Hematopoietic multipotent progenitor cell treated with erythropoietin and hydrocortisone succinate and interleukin-3 and kit ligand, for 8 days (in vitro differentiated cells): ENCODE data around the gene CSH2.
"Not testable (repeated sequence)": the region's sequence is repeated elsewhere in the genome, so short reads cannot be mapped to it uniquely, and the experiment has no call there.

Source experiments
- DNase-seq: peaks from one replicate; pipeline ENCODE4 v3.0.0-alpha.2; 2015

Gene CSH2

DNA sequence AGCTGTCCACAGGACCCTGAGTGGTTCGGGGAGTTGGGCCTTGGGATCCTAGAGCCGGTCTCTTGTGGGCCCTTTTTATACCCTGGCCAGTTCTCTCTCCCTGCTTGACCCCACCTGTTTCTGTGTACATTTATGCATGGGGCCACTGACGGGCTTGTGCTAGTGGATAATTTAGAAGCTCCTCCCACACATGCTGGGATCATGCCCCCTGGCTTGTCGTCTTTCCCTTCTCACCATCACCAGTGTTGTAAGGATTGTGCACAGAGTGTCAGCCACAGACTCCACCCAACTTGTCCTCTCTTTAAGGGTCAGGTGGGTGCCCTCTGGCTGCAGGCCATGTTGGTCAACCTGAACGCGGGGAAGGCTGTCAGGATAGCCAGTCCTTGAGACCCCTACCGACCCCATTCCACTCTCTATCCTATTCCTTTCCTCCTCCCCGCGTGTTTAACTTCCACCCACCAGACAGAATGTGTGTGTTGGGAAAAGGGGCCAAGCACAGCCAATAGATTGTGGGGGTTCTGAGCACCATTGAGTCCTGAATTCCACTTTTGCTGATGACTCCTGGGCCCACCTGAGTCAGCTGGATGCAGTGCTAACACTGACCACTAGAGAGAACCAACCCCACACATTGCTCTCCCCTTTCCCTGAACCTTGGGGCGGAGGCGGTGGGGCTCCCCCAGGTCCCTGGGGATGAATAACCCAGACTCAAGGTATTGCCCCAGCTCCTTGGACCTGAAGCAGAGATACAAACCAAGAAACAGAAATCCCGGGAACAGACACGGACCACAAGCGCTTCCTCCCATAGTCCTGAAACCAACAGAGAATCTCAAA is 23.3 kb upstream of the CSH2 start, which contains the start of gene CSH1:
TSS of gene CSH1 (minus strand) at position 51 of the 831 bp plus-strand sequence. CDS start 63 bp downstream, outside the sequence.
- DNase-seq: not testable (repeated sequence)

GRCh38 chr17:63894821-63895220 is 21.3 kb upstream of the CSH2 start:
- DNase-seq: not testable (repeated sequence)

GRCh38 chr17:63894021-63894420 is 20.5 kb upstream of the CSH2 start:
- not testable (repeated sequence) for DNase-seq

DNA sequence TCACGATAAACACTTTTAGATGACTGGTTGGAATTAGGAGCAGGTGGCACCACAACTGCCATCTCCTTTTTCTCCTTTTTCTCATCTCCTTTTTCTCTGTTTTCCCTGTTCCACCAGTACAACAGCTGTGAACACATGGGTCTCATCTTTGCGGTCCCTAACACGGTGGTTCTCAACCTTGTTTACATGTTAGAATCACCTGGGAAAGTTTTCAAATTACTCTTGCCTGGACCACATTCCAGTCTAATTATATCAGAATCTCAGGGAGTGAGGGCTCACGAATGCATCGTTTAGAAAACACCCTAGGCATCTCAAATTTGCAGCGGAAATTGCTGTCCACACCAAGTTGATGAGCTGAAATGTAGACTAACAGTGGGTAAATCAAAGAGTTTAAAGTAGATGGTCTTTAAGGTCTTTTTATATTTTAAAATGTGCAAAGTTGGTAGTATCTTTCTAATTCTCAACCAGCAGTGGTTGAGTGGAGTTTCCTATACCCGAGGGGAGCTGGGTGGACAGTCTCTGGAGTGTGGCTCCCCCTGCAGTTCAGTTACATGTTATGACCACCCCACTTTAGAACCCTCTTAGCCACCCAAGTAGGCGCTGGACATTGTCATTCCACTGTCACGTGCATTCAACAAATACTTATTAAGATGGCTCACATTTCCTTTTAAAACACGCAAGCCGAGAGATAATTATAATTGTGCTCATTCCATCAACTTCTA is 19.0 kb upstream of the CSH2 start:
- DNase-seq: not testable (repeated sequence)

DNA sequence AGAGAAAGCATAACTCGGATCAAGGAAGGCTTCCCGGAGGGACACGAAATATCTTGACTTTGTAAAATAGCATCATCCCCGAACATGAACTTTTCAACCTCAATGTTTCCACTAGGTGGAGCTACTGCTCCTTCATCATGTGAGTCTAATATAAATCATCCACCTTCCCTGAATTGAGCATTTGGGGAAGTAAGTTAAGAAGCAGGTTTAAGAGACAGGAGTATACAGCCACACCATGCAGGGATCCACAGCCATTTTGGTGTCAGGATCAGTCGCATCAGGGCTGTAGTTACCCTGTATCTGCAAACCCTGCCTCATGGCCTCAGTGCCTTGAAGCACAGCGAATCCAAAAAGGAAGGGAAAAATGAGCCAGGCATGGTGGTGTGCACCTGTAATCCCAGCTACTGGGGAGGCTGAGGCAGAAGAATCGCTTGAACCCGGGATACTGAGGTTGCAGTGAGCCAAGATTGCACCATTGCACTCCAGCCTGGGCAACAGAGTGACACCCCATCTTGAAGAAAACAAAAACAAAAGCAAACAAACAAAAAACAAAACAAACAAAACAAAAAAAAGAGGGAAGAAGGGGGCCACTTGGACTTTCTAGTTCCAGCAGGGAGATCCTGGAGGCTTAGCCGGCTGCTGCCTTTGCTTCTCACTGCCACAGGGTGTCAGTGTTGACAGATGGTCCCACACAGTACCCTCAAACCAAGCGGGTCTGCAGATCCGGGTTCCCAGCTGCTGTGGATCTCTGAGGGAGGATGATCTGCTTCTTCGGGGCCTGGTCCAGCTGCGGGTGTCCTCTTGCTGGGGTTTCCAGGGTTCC is 15.8 kb upstream of the CSH2 start:
- peak; percentile 48 for DNase-seq

- not testable (repeated sequence) for DNase-seq
Measured at GRCh38 chr17:63885119-63885518, 11.6 kb upstream of the CSH2 start.

DNA sequence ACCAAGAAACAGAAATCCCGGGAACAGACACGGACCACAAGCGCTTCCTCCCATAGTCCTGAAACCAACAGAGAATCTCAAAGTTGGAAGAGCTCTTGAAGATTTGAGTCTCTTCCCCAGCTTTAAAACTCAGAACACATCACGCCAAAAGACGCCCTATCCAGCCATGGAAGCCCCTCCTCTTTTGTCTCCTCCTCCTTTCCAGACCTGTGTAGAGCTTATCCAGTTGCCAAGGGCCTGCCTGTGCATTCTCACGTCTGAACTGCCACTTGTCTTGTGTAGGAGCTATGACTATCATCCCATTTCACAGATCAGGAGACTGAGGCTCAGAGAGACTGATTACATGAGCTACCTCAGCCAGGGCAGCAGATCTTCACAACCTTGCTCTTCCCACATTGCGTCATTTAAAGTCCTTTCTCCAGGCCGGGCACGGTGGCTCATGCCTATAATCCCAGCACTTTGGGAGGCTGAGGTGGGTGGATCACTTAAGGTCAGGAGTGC is 9.2 kb upstream of the CSH2 start:
- DNase-seq: not testable (repeated sequence)

DNA sequence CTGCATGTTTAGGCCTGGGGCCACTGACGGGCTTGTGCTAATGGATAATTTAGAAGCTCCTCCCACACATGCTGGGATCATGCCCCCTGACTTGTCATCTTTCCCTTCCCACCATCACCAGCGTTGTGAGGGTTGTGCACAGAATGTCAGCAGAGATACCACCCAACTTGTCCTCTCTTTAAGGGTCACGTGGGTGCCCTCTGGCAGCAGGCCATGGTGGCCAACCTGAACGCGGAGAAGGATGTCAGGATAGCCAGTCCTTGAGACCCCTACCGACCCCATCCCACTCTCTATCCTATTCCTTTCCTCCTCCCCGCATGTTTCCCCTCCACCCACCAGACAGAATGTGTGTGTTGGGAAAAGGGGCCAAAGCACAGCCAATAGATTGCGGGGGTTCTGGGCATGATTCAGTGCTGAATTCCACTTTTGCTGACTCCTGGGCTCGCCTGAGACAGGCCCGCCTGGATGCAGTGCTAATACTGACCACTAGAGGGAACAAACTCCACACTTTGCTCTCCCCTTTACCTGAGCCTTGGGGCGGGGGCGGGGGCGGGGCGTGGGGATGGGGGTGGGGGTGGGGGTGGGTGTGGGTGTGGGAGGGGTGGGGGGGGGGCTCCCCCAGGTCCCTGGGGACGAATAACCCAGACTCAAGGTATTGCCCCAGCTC is 8.6 kb upstream of the CSH2 start, which contains the start of gene GH2:
TSS of gene GH2 (minus strand) at position 10 of the 667 bp plus-strand sequence. CDS start 143 bp downstream, outside the sequence.
- DNase-seq: peak; percentile 44

DNA sequence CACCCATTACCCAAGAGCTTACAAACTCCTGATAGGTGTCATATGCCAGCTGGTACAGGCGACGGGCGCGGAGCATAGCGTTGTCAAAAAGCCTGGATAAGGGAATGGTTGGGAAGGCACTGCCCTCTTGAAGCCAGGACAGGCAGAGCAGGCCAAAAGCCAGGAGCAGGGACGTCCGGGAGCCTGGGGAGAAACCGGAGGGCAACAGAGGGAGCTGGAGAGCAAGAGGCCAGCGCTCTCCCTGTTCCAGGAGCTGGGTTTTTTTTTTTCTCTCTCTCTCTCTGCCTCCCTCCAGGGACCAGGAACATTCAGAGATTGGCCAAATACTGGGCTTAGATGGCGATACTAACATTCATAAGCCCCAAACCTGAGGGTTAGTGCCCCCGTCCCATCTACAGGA is 7.9 kb upstream of the CSH2 start:
- DNase-seq: not testable (repeated sequence)

GRCh38 chr17:63880706-63881105 is 7.2 kb upstream of the CSH2 start:
- DNase-seq: no peak

- DNase-seq: not testable (repeated sequence)
Measured at GRCh38 chr17:63878413-63878812, 4.9 kb upstream of the CSH2 start.

GRCh38 chr17:63874693-63875092 is 1.2 kb upstream of the CSH2 start:
- DNase-seq: not testable (repeated sequence)

DNA sequence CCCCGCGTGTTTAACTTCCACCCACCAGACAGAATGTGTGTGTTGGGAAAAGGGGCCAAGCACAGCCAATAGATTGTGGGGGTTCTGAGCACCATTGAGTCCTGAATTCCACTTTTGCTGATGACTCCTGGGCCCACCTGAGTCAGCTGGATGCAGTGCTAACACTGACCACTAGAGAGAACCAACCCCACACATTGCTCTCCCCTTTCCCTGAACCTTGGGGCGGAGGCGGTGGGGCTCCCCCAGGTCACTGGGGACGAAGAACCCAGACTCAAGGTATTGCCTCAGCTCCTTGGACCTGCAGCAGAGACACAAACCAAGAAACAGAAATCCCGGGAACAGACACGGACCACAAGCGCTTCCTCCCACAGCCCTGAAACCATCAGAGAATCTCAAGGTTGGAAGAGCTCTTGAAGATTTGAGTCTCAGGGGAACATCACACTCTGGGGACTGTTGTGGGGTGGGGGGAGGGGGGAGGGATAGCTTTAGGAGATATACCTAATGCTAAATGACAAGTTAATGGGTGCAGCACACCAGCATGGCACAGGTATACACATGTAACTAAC is 667 bp upstream of the CSH2 start:
- not testable (repeated sequence) for DNase-seq

DNA sequence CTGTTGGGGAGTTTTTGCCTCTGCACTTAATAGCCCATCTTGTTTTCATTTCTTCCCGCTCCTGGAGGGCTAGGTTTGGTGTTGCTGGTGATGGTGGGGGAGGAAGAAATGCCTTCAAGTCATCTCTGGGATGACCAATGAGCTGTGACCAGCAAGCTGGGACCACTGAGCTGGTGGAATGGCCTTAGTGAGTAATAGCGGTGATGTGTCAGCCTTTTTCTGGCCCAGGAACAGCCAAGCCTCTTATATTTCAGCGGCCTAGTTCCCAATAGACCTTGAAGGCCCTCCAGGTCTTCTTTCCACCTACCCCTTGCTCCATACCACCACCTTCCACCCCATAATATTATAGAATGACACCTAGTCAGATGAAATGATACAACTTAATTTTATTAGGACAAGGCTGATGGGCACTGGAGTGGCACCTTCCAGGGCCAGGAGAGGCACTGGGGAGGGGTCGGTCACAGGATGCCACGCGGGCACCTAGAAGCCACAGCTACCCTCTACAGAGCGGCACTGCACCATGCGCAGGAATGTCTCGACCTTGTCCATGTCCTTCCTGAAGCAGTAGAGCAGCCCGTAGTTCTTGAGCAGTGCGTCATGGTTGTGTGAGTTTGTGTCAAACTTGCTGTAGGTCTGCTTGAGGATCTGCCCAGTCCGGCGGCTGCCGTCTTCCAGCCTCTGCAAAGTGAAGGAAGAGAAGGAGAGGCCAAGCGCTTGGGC is 1.7 kb downstream of the CSH2 start:
- not testable (repeated sequence) for DNase-seq

GRCh38 chr17:63870292-63870665 is 3.2 kb downstream of the CSH2 start:
- DNase-seq: not testable (repeated sequence)

GRCh38 chr17:63869491-63870291 is 3.8 kb downstream of the CSH2 start:
- DNase-seq: not testable (repeated sequence)

DNA sequence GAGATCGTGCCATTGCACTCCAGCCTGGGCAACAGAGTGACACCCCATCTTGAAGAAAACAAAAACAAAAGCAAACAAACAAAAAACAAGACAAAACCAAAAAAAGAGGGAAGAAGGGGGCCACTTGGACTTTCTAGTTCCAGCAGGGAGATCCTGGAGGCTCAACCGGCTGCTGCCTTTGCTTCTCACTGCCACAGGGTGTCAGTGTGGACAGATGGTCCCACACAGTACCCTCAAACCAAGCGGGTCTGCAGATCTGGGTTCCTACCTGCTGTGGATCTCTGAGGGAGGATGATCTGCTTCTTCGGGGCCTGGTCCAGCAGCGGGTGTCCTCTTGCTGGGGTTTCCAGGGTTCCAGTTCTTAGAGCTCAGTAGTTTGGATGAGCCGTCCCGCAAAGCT is 6.9 kb downstream of the CSH2 start:
- DNase-seq: not testable (repeated sequence)

DNA sequence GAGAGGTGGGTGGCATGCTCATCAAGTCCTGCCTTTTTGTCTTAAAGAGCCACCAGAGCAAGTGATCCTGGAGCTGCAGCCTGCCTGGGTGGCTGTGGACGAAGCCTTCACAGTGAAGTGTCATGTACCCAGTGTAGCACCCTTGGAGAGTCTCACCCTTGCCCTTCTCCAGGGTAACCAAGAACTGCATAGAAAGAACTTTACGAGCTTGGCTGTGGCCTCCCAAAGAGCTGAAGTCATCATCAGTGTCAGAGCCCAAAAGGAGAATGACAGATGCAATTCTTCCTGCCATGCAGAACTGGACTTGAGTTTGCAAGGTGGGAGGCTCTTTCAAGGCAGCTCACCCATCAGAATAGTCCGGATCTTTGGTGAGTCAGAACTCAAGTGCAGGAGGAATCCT is 14.2 kb downstream of the CSH2 start:
- no peak for DNase-seq

DNA sequence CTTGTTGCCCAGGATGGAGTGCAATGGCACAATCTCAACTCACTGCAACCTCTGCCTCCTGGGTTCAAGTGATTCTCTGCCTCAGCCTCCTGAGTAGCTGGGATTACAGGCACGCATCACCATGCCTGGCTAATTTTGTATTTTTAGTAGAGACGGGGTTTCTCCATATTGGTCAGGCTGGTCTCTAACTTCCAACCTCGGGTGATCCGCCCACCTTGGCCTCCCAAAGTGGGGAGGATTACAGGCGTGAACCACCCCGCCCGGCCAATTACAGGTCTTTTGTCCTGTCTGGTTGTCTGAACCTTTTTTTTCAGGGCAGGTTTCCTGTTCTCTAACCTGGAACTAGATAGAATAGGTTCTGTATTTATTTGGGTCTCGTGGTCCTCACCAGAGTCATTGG is 17.1 kb downstream of the CSH2 start:
- DNase-seq: not testable (repeated sequence)

DNA sequence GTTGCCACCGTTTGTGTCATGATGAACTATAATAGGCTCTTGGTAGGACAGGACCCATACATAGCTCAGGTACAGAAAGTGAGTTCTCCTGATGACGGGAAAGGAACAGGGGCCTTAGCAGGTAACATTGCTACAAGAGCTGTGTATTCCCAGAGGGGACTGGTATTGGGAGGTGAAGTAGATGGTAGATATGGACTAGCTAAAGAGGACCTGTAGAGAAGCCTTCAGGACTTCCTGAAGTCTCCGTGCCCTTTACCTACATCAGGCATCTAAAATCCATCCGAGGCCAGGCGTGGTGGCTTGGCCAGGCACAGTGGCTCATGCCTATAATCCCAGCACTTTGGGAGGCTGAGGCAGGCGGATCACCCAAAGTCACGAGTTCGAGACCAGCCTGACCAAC is 18.3 kb downstream of the CSH2 start:
- no peak for DNase-seq
